ENCODE measurements around the gene TMEM185A. TPM values are rescaled to one million over a fixed set of nuclear protein-coding genes. Genes with fewer than 3 reads are reported as not detected.
"Not testable (repeated sequence)": the region's sequence is repeated elsewhere in the genome, so short reads cannot be mapped to it uniquely, and the experiment has no call there.

The TMEM185A gene
- total RNA-seq, 1 donor from 2014 or later, result 12.6 TPM

- DNase-seq (ENCODE audit: low spot score in 2 of 2), result no peak
- H3K27me3 ChIP-seq, result no peaks in the 10 kb centered on the region
- no peaks in the 10 kb centered on the region for H3K9me3 ChIP-seq
- TF ChIP-seq CTCF (IDR thresholded peaks at IDR 0.05), result no peak
- H3K36me3 ChIP-seq, result no peaks in the 10 kb centered on the region
- H3K4me3 ChIP-seq, result no peak overlapping the region
- peak overlapping the region in 1 of 2 donors; percentile 52 for H3K27ac ChIP-seq
- intact Hi-C loops (cut with DNase I), result no loop called here
- H3K4me1 ChIP-seq, result peaks cover 0 to 6% of the 10 kb centered on the region in 2 donors
Measured at GRCh38 chrX:149567621-149568417, 63.8 kb downstream of the TMEM185A start.

- intact Hi-C loops (cut with DNase I), result no loop called here
- TF ChIP-seq CTCF (IDR thresholded peaks at IDR 0.05), result no peak
- peaks cover 0 to 3% of the 10 kb centered on the region in 2 donors for H3K4me1 ChIP-seq
- H3K9me3 ChIP-seq, result no peaks in the 10 kb centered on the region
- no peak overlapping the region for H3K4me3 ChIP-seq
- H3K27ac ChIP-seq, result no peak overlapping the region
- no peak for DNase-seq (ENCODE audit: low spot score in 2 of 2)
- no peaks in the 10 kb centered on the region for H3K27me3 ChIP-seq
- no peaks in the 10 kb centered on the region for H3K36me3 ChIP-seq
Measured at GRCh38 chrX:149563359-149563758, 68.2 kb downstream of the TMEM185A start.

DNA sequence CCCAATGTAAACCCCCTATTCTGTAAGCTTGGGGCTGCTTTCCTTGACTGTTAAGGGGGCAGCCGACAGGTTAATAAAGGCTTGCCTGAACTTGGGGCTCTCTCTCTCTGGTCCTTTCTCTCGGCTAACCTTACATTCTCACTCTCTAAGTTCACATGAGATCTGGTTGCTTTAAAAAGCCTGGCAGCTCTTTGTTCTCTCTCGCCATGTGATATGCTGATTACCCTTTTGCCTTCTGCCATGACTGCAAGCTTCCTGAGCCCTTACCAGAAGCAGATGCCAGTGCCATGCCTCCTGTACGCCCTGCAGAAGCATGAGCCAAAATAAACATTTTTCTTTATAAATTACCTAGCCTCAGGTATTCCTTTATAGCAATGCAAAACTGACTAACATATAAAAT lies 76.3 kb downstream of the TMEM185A start:
- H3K4me3 ChIP-seq; DNase-seq (ENCODE audit: low spot score in 2 of 2); H3K4me1 ChIP-seq; H3K9me3 ChIP-seq; intact Hi-C loops (cut with DNase I); H3K36me3 ChIP-seq; H3K27ac ChIP-seq; H3K27me3 ChIP-seq: not testable (repeated sequence)

DNA sequence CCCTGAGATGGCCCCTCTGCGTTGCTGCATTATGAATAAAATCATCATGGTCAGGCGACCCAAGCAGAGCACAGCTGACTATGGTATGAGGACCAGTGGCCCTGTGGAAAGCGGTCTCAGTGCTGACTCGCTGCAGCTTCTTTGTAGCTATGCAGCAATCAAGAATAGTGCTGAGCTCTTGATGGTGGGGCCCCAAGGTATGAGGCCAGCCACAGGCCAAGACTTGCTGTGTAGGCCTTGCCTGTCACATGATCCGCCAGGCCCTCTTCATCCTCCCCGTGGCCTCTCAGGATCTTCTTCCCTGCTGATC lies 79.7 kb downstream of the TMEM185A start:
- H3K27me3 ChIP-seq; H3K4me1 ChIP-seq; H3K36me3 ChIP-seq; H3K27ac ChIP-seq; intact Hi-C loops (cut with DNase I); DNase-seq (ENCODE audit: low spot score in 2 of 2); H3K4me3 ChIP-seq; H3K9me3 ChIP-seq: not testable (repeated sequence)

GRCh38 chrX:149551245-149551938 lies 80.2 kb downstream of the TMEM185A start:
- H3K36me3 ChIP-seq; DNase-seq (ENCODE audit: low spot score in 2 of 2); H3K27me3 ChIP-seq; H3K27ac ChIP-seq; H3K4me1 ChIP-seq; intact Hi-C loops (cut with DNase I); H3K4me3 ChIP-seq; H3K9me3 ChIP-seq: not testable (repeated sequence)

DNA sequence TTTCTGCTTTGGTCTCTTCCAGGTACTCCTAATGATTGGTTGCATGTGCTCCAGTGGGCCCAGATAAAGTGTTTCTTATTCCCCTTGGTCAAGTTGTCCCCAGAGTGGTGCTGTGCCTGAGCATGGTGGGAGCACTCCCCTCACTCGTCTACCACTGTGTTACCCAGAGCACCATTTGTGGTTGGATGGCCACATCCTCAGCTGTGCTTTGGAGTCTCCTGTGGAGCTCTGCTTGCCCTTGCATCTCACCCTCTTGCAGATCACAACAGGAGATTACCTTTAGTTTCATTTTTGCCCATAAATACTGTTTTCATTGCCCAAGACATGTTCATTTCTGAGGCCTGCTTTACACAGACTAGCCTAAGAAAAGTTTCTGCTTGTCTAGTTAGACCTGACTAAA lies 81.1 kb downstream of the TMEM185A start:
- DNase-seq (ENCODE audit: low spot score in 2 of 2); intact Hi-C loops (cut with DNase I); H3K4me3 ChIP-seq; H3K4me1 ChIP-seq; H3K9me3 ChIP-seq; H3K27me3 ChIP-seq; H3K27ac ChIP-seq; H3K36me3 ChIP-seq: not testable (repeated sequence)

- H3K27me3 ChIP-seq; H3K9me3 ChIP-seq; H3K4me1 ChIP-seq; H3K27ac ChIP-seq; H3K36me3 ChIP-seq; DNase-seq (ENCODE audit: low spot score in 2 of 2); H3K4me3 ChIP-seq; intact Hi-C loops (cut with DNase I): not testable (repeated sequence)
Measured at GRCh38 chrX:149549701-149550100, 81.9 kb downstream of the TMEM185A start, which contains the start of gene HSFX3. Gene HSFX3 (minus strand): TSS chrX:149549924. CDS start chrX:149549852, 72 bp downstream.

- H3K27me3 ChIP-seq; H3K4me3 ChIP-seq; H3K36me3 ChIP-seq; H3K27ac ChIP-seq; DNase-seq (ENCODE audit: low spot score in 2 of 2); intact Hi-C loops (cut with DNase I); H3K4me1 ChIP-seq; H3K9me3 ChIP-seq: not testable (repeated sequence)
Measured at GRCh38 chrX:149547782-149548181, 83.8 kb downstream of the TMEM185A start.

- H3K9me3 ChIP-seq; H3K4me1 ChIP-seq; H3K36me3 ChIP-seq; H3K27me3 ChIP-seq; DNase-seq (ENCODE audit: low spot score in 2 of 2); H3K27ac ChIP-seq; H3K4me3 ChIP-seq; intact Hi-C loops (cut with DNase I): not testable (repeated sequence)
Measured at GRCh38 chrX:149546962-149547361, 84.6 kb downstream of the TMEM185A start.

Other genes with a start within 250 kb of the TMEM185A start
- gene IDS, start 126.5 kb downstream of the TMEM185A start, total RNA-seq, result 82.7 TPM
- 5.6 TPM for gene EOLA1, start 90.8 kb downstream of the TMEM185A start, total RNA-seq
- not detected for gene HSFX3, start 81.9 kb downstream of the TMEM185A start, total RNA-seq
- not detected for gene MAGEA9B, start 44.3 kb downstream of the TMEM185A start, total RNA-seq
- not detected for gene HSFX2, start 36.5 kb downstream of the TMEM185A start, total RNA-seq
- not detected for gene MAGEA11, start 80.3 kb upstream of the TMEM185A start, total RNA-seq
- 21.7 TPM for gene HSFX1, start 142.3 kb upstream of the TMEM185A start, total RNA-seq
- gene MAGEA9, start 150.1 kb upstream of the TMEM185A start, total RNA-seq, result not detected
- gene MAGEA8, start 249.4 kb upstream of the TMEM185A start, total RNA-seq, result not detected

Measured in ascending aorta (tissue), 2 donors.